WTC11 (cell line): ENCODE results near the gene UGGT2. TPM values are rescaled to one million over a fixed set of nuclear protein-coding genes. Genes with fewer than 3 reads are reported as not detected.

ENCODE experiments used
- ATAC-seq: fragments of 200-7000 bp; cut with Tn5 transposase; 2 replicates; pipeline ENCODE4 v1.10.0; 2021; ENCODE audit warnings: mild to moderate bottlenecking, moderate library complexity
- CTCF ChIA-PET: fragments of 300-600 bp; sonication (Branson Sonifier 250); formaldehyde crosslinking; loops from one replicate; lab custom pipeline; 2021; ENCODE audit warnings: antibody characterized with exemption; lab: Charles Lee
- POLR2A ChIA-PET: fragments of 350-600 bp; sonication (Branson Sonifier 250); formaldehyde crosslinking; loops from one replicate; lab custom pipeline; 2021; ENCODE audit warnings: antibody characterized with exemption; lab: Charles Lee
- DNase-seq: peaks from one replicate; pipeline ENCODE4 v3.0.0; 2021; ENCODE audit warnings: low spot score
- H3K27ac Mint-ChIP-seq: 2 replicates; pipeline ENCODE4 v1.8.0; 2021; ENCODE audit warnings: mixed read lengths
- H3K27me3 Mint-ChIP-seq: 2 replicates; pipeline ENCODE4 v1.8.0; 2021; ENCODE audit warnings: low read depth, mild to moderate bottlenecking, moderate library complexity, mixed read lengths
- H3K36me3 Mint-ChIP-seq: 2 replicates; pipeline ENCODE4 v1.8.0; 2021; ENCODE audit warnings: mixed read lengths
- H3K4me1 Mint-ChIP-seq: 2 replicates; pipeline ENCODE4 v1.8.0; 2022; ENCODE audit warnings: mixed read lengths
- H3K4me3 Mint-ChIP-seq: 2 replicates; pipeline ENCODE4 v1.8.0; 2021; ENCODE audit warnings: mild to moderate bottlenecking, moderate library complexity, mixed read lengths
- H3K9me3 Mint-ChIP-seq: 2 replicates; pipeline ENCODE4 v1.8.0; 2021; ENCODE audit warnings: mixed read lengths
- EMX1 ChIP-seq: fragments of 250-450 bp; sonication (Bioruptor Pico); IDR thresholded peaks from 2 replicates; pipeline ENCODE4 v1.8.0; 2021; ENCODE audit warnings: mild to moderate bottlenecking
- ETV6 ChIP-seq: sonication (generic); formaldehyde crosslinking; IDR thresholded peaks from 2 replicates; pipeline ENCODE4 v1.8.1; 2022; ENCODE audit warnings: mild to moderate bottlenecking, missing genetic modification reagents
- GRHL2 ChIP-seq: fragments of 250-450 bp; sonication (Bioruptor Pico); IDR thresholded peaks from 2 replicates; pipeline ENCODE4 v1.8.0; 2022; ENCODE audit warnings: mild to moderate bottlenecking, moderate library complexity; ENCODE audit not compliant: insufficient replicate concordance, severe bottlenecking
- IRF2 ChIP-seq: sonication (generic); formaldehyde crosslinking; IDR thresholded peaks from 2 replicates; pipeline ENCODE4 v1.8.0; 2022; ENCODE audit warnings: low read depth, missing genetic modification reagents, borderline replicate concordance
- RELA ChIP-seq: sonication (generic); formaldehyde crosslinking; IDR thresholded peaks from 2 replicates; pipeline ENCODE4 v1.8.1; 2022; ENCODE audit warnings: missing genetic modification reagents, mild to moderate bottlenecking, borderline replicate concordance
- SMAD4 ChIP-seq: sonication (generic); formaldehyde crosslinking; IDR thresholded peaks from 2 replicates; pipeline ENCODE4 v1.8.0; 2022; ENCODE audit warnings: mild to moderate bottlenecking, missing genetic modification reagents
- SP1 ChIP-seq: sonication (generic); formaldehyde crosslinking; conservative IDR thresholded peaks from 2 replicates; pipeline ENCODE4 v1.8.1; 2022; ENCODE audit warnings: missing genetic modification reagents
- TP53 ChIP-seq: sonication (generic); formaldehyde crosslinking; IDR thresholded peaks from 2 replicates; pipeline ENCODE4 v1.8.1; 2023; ENCODE audit warnings: mild to moderate bottlenecking, missing genetic modification reagents
- ZNF138 ChIP-seq: sonication (generic); formaldehyde crosslinking; conservative IDR thresholded peaks from 2 replicates; pipeline ENCODE4 v1.8.1; 2022; ENCODE audit warnings: mild to moderate bottlenecking, moderate library complexity, missing genetic modification reagents
- ZNF219 ChIP-seq: sonication (generic); formaldehyde crosslinking; IDR thresholded peaks from 2 replicates; pipeline ENCODE4 v1.8.0; 2023; ENCODE audit warnings: missing genetic modification reagents, mild to moderate bottlenecking, borderline replicate concordance
- ZNF416 ChIP-seq: fragments of 250-450 bp; sonication (Bioruptor Pico); IDR thresholded peaks from 2 replicates; pipeline ENCODE4 v1.9.0; 2021; ENCODE audit warnings: mild to moderate bottlenecking, inconsistent platforms
- ZNF423 ChIP-seq: fragments of 250-450 bp; sonication (Bioruptor Pico); IDR thresholded peaks from 2 replicates; pipeline ENCODE4 v2.1.2; 2022; ENCODE audit warnings: mild to moderate bottlenecking, moderate library complexity
- total RNA-seq: library from RNA; stranded (reverse); gene quantifications from 3 replicates; pipeline ENCODE4 v1.2.3, GENCODE V29; 2021
- TF ChIP-seq, protein P1 (sequence below): sonication (generic); formaldehyde crosslinking; IDR thresholded peaks from 2 replicates; pipeline ENCODE4 v1.8.1; 2023; ENCODE audit warnings: mild to moderate bottlenecking, missing genetic modification reagents, borderline replicate concordance
- TF ChIP-seq, protein P2 (sequence below): sonication (generic); formaldehyde crosslinking; IDR thresholded peaks from 2 replicates; pipeline ENCODE4 v1.8.1; 2022; ENCODE audit warnings: low read depth, mild to moderate bottlenecking, moderate library complexity, missing genetic modification reagents, borderline replicate concordance
- TF ChIP-seq, protein P3 (sequence below): sonication (generic); formaldehyde crosslinking; IDR thresholded peaks from 2 replicates; pipeline ENCODE4 v1.8.0; 2022; ENCODE audit warnings: mild to moderate bottlenecking, missing genetic modification reagents
- TF ChIP-seq, protein P4 (sequence below): sonication (generic); formaldehyde crosslinking; IDR thresholded peaks from 2 replicates; pipeline ENCODE4 v1.8.0; 2023; ENCODE audit warnings: missing genetic modification reagents, mild to moderate bottlenecking, borderline replicate concordance
- TF ChIP-seq, protein P5 (sequence below): sonication (generic); formaldehyde crosslinking; IDR thresholded peaks from 2 replicates; pipeline ENCODE4 v1.8.1; 2023; ENCODE audit warnings: mild to moderate bottlenecking, missing genetic modification reagents
- TF ChIP-seq, protein P6 (sequence below): fragments of 250-450 bp; sonication (Bioruptor Pico); IDR thresholded peaks from 2 replicates; pipeline ENCODE4 v1.9.0; 2021; ENCODE audit warnings: moderate library complexity, mild to moderate bottlenecking, inconsistent platforms, borderline replicate concordance
- TF ChIP-seq, protein P7 (sequence below): sonication (generic); formaldehyde crosslinking; IDR thresholded peaks from 2 replicates; pipeline ENCODE4 v1.8.1; 2023; ENCODE audit warnings: mild to moderate bottlenecking, missing genetic modification reagents, moderate library complexity
- TF ChIP-seq, protein P8 (sequence below): fragments of 250-450 bp; sonication (Bioruptor Pico); conservative IDR thresholded peaks from 2 replicates; pipeline ENCODE4 v1.9.0; 2021; ENCODE audit warnings: mild to moderate bottlenecking

Gene UGGT2
- total RNA-seq, 1 experiment from 2014 or later = 31.1 TPM

DNA sequence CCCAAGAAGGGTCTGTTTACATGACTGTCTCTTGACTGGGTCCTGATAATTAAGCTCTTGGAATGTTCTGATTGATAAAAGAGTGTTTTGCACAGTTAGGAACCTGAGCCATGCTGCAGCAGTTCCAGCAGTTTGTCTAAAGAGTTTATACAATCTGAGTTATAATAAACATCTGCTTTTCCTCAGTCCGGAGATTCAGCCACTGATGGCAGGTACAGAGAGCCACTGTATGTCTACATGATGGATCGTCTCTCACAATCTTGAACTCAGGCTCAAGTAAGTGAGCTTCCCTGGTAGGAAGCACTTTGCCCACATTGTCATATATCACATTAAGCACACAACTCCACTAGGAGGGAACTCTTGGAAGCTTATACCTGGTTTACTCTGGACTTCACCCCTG is 84.3 kb downstream of the UGGT2 start (continued):
- TF ChIP-seq, protein P1, sequence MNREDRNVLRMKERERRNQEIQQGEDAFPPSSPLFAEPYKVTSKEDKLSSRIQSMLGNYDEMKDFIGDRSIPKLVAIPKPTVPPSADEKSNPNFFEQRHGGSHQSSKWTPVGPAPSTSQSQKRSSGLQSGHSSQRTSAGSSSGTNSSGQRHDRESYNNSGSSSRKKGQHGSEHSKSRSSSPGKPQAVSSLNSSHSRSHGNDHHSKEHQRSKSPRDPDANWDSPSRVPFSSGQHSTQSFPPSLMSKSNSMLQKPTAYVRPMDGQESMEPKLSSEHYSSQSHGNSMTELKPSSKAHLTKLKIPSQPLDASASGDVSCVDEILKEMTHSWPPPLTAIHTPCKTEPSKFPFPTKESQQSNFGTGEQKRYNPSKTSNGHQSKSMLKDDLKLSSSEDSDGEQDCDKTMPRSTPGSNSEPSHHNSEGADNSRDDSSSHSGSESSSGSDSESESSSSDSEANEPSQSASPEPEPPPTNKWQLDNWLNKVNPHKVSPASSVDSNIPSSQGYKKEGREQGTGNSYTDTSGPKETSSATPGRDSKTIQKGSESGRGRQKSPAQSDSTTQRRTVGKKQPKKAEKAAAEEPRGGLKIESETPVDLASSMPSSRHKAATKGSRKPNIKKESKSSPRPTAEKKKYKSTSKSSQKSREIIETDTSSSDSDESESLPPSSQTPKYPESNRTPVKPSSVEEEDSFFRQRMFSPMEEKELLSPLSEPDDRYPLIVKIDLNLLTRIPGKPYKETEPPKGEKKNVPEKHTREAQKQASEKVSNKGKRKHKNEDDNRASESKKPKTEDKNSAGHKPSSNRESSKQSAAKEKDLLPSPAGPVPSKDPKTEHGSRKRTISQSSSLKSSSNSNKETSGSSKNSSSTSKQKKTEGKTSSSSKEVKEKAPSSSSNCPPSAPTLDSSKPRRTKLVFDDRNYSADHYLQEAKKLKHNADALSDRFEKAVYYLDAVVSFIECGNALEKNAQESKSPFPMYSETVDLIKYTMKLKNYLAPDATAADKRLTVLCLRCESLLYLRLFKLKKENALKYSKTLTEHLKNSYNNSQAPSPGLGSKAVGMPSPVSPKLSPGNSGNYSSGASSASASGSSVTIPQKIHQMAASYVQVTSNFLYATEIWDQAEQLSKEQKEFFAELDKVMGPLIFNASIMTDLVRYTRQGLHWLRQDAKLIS (CRISPR knock-in tag) = no peak
- TF ChIP-seq, protein P2, sequence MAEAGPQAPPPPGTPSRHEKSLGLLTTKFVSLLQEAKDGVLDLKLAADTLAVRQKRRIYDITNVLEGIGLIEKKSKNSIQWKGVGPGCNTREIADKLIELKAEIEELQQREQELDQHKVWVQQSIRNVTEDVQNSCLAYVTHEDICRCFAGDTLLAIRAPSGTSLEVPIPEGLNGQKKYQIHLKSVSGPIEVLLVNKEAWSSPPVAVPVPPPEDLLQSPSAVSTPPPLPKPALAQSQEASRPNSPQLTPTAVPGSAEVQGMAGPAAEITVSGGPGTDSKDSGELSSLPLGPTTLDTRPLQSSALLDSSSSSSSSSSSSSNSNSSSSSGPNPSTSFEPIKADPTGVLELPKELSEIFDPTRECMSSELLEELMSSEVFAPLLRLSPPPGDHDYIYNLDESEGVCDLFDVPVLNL = no peak
- TF ChIP-seq ZNF219 (CRISPR knock-in tag) (no peak), IRF2 (CRISPR knock-in tag) (no peak), ZNF138 (CRISPR knock-in tag) (no peak), ZNF423 (CRISPR knock-in tag) (no peak), RELA (CRISPR knock-in tag) (no peak)
- TF ChIP-seq, protein P3, sequence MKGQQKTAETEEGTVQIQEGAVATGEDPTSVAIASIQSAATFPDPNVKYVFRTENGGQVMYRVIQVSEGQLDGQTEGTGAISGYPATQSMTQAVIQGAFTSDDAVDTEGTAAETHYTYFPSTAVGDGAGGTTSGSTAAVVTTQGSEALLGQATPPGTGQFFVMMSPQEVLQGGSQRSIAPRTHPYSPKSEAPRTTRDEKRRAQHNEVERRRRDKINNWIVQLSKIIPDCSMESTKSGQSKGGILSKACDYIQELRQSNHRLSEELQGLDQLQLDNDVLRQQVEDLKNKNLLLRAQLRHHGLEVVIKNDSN (CRISPR knock-in tag) = no peak
- TF ChIP-seq, protein P4, sequence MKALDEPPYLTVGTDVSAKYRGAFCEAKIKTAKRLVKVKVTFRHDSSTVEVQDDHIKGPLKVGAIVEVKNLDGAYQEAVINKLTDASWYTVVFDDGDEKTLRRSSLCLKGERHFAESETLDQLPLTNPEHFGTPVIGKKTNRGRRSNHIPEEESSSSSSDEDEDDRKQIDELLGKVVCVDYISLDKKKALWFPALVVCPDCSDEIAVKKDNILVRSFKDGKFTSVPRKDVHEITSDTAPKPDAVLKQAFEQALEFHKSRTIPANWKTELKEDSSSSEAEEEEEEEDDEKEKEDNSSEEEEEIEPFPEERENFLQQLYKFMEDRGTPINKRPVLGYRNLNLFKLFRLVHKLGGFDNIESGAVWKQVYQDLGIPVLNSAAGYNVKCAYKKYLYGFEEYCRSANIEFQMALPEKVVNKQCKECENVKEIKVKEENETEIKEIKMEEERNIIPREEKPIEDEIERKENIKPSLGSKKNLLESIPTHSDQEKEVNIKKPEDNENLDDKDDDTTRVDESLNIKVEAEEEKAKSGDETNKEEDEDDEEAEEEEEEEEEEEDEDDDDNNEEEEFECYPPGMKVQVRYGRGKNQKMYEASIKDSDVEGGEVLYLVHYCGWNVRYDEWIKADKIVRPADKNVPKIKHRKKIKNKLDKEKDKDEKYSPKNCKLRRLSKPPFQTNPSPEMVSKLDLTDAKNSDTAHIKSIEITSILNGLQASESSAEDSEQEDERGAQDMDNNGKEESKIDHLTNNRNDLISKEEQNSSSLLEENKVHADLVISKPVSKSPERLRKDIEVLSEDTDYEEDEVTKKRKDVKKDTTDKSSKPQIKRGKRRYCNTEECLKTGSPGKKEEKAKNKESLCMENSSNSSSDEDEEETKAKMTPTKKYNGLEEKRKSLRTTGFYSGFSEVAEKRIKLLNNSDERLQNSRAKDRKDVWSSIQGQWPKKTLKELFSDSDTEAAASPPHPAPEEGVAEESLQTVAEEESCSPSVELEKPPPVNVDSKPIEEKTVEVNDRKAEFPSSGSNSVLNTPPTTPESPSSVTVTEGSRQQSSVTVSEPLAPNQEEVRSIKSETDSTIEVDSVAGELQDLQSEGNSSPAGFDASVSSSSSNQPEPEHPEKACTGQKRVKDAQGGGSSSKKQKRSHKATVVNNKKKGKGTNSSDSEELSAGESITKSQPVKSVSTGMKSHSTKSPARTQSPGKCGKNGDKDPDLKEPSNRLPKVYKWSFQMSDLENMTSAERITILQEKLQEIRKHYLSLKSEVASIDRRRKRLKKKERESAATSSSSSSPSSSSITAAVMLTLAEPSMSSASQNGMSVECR (CRISPR knock-in tag) = no peak
- TF ChIP-seq, all 79 proteins: peak for 0

DNA sequence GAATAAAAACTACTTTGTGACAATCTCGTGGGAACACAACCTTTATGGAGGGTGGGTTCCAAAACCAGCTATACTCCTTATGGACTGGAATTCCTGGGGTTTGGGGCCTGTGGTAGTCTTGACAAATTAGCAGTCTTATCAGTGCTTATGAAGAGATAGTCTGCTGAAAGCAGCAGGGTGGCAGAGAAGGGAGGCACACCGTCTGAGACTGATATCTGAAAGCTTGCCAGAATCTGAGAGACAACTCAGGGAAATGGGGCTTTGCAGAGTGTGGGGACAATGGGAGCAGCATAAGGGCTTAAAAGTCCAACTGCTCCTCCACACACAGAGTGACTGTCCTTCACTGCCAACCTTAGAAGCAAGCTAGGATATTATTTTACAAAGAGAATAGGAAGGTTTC is 95.9 kb downstream of the UGGT2 start:
- ChIA-PET CTCF (no interaction called here), POLR2A (no interaction called here)
- no peak for ATAC-seq
- H3K27me3 Mint-ChIP-seq = no peaks in the 10 kb centered on the region; the same call in 1 of the 2 replicates
- peaks cover 84% of the 10 kb centered on the region for H3K36me3 Mint-ChIP-seq
- no peak overlapping the region for H3K4me3 Mint-ChIP-seq
- DNase-seq = no peak
- H3K9me3 Mint-ChIP-seq = peaks cover 74% of the 10 kb centered on the region
- peaks cover 38% of the 10 kb centered on the region for H3K4me1 Mint-ChIP-seq
- H3K27ac Mint-ChIP-seq = peak overlapping the region; percentile 69
- TF ChIP-seq TP53 (CRISPR knock-in tag) (no peak), SMAD4 (CRISPR knock-in tag) (no peak), EMX1 (CRISPR knock-in tag) (no peak), GRHL2 (CRISPR knock-in tag) (no peak), SP1 (CRISPR knock-in tag) (no peak), ZNF416 (CRISPR knock-in tag) (no peak), ETV6 (CRISPR knock-in tag) (no peak)
- TF ChIP-seq, protein P5, sequence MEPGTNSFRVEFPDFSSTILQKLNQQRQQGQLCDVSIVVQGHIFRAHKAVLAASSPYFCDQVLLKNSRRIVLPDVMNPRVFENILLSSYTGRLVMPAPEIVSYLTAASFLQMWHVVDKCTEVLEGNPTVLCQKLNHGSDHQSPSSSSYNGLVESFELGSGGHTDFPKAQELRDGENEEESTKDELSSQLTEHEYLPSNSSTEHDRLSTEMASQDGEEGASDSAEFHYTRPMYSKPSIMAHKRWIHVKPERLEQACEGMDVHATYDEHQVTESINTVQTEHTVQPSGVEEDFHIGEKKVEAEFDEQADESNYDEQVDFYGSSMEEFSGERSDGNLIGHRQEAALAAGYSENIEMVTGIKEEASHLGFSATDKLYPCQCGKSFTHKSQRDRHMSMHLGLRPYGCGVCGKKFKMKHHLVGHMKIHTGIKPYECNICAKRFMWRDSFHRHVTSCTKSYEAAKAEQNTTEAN (CRISPR knock-in tag) = no peak
- TF ChIP-seq, protein P6, sequence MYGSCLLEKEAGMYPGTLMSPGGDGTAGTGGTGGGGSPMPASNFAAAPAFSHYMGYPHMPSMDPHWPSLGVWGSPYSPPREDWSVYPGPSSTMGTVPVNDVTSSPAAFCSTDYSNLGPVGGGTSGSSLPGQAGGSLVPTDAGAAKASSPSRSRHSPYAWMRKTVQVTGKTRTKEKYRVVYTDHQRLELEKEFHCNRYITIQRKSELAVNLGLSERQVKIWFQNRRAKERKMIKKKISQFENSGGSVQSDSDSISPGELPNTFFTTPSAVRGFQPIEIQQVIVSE (CRISPR knock-in tag) = no peak
- TF ChIP-seq, protein P7, sequence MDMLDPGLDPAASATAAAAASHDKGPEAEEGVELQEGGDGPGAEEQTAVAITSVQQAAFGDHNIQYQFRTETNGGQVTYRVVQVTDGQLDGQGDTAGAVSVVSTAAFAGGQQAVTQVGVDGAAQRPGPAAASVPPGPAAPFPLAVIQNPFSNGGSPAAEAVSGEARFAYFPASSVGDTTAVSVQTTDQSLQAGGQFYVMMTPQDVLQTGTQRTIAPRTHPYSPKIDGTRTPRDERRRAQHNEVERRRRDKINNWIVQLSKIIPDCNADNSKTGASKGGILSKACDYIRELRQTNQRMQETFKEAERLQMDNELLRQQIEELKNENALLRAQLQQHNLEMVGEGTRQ (CRISPR knock-in tag) = no peak
- TF ChIP-seq, protein P8, sequence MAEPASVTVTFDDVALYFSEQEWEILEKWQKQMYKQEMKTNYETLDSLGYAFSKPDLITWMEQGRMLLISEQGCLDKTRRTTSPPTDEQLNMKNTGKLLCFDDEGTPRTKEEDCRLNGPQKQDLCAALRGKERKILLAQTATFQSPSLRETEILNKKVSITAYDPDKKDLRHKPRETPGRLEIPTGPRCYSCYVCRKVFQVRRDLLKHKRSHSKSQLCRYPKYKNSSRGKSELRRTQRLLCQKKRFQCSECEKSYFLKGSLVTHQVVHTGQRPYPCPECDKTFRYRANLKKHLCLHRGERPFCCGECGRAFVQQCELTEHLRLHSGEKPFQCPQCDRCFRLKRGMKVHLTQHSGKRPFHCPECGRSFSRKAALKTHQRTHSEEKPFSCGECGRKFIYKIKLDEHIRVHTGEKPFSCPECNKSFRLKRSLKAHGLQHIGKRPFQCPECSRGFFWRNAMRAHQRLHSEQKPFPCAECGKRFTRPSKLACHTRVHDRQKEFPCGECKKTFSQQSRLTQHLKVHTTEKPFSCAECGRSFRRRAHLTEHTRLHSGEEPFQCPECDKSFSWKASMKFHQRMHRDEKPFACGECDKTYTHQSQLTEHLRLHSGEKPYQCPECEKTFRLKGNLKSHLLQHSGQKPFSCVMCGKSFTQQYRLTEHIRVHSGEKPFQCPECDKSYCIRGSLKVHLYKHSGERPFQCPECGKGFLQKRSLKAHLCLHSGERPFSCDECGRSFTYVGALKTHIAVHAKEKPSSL (CRISPR knock-in tag) = no peak
